ENCODE data around the gene MYPN.

Gene MYPN

GRCh38 chr10:68110027-68110426 lies 739 bp downstream of the MYPN start:
- Histone ChIP-seq H3K27ac (no peak overlapping the region), H3K4me1 (no peaks in the 10 kb centered on the region), H3K27me3 (no peaks in the 10 kb centered on the region), H3K9me3 (no peaks in the 10 kb centered on the region), H3K36me3 (no peaks in the 10 kb centered on the region), H3K4me3 (no peak overlapping the region)
- intact Hi-C loops (cut with DNase I; ENCODE audit: low total_unique reads), result no loop called here
- TF ChIP-seq, protein P1, sequence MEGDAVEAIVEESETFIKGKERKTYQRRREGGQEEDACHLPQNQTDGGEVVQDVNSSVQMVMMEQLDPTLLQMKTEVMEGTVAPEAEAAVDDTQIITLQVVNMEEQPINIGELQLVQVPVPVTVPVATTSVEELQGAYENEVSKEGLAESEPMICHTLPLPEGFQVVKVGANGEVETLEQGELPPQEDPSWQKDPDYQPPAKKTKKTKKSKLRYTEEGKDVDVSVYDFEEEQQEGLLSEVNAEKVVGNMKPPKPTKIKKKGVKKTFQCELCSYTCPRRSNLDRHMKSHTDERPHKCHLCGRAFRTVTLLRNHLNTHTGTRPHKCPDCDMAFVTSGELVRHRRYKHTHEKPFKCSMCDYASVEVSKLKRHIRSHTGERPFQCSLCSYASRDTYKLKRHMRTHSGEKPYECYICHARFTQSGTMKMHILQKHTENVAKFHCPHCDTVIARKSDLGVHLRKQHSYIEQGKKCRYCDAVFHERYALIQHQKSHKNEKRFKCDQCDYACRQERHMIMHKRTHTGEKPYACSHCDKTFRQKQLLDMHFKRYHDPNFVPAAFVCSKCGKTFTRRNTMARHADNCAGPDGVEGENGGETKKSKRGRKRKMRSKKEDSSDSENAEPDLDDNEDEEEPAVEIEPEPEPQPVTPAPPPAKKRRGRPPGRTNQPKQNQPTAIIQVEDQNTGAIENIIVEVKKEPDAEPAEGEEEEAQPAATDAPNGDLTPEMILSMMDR (IDR thresholded peaks at IDR 0.05), result no peak
- DNase-seq, result no peak

- Histone ChIP-seq H3K27ac (no peak overlapping the region), H3K4me3 (no peak overlapping the region), H3K9me3 (no peaks in the 10 kb centered on the region), H3K27me3 (no peaks in the 10 kb centered on the region), H3K36me3 (no peaks in the 10 kb centered on the region), H3K4me1 (no peaks in the 10 kb centered on the region)
- TF ChIP-seq, protein P1 (IDR thresholded peaks at IDR 0.05), result no peak
- intact Hi-C loops (cut with DNase I; ENCODE audit: low total_unique reads), result no loop called here
- DNase-seq, result no peak
These were observed 2.3 kb downstream of the MYPN start for GRCh38 chr10:68111584-68111983.

GRCh38 chr10:68112837-68113236 lies 3.5 kb downstream of the MYPN start:
- intact Hi-C loops (cut with DNase I; ENCODE audit: low total_unique reads), result loop anchor here (2.0 kb wide), 1 partner anchor 42 kb away; no protein-coding TSS in a partner anchor
- no peaks in the 10 kb centered on the region for H3K27me3 ChIP-seq
- DNase-seq, result no peak
- no peaks in the 10 kb centered on the region for H3K9me3 ChIP-seq
- H3K27ac ChIP-seq, result no peak overlapping the region
- no peak overlapping the region for H3K4me3 ChIP-seq
- TF ChIP-seq, protein P1 (IDR thresholded peaks at IDR 0.05), result no peak
- H3K36me3 ChIP-seq, result no peaks in the 10 kb centered on the region
- H3K4me1 ChIP-seq, result no peaks in the 10 kb centered on the region

DNA sequence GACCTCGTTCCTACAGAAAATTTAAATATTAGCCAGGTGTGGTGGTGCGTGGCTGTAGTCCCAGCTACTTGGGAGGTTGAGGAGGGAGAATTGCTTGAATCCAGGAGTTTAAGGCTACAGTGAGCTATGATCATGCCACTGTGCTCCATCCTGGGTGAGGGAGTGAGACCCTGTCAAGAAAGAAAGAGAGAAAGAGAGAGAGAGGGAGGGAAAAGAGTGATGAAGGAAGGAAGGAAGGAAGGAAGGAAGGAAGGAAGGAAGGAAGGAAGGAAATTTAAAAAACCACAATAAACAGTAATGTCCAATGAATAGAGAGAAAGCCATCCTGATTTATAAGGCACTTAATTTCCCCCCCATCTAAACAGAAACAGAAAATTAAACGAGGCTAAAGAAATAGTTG lies 9.4 kb downstream of the MYPN start:
- Histone ChIP-seq H3K27ac (no peak overlapping the region), H3K27me3 (no peaks in the 10 kb centered on the region), H3K36me3 (no peaks in the 10 kb centered on the region), H3K4me1 (no peaks in the 10 kb centered on the region), H3K4me3 (no peak overlapping the region), H3K9me3 (no peaks in the 10 kb centered on the region)
- DNase-seq, result no peak
- TF ChIP-seq, protein P1 (IDR thresholded peaks at IDR 0.05), result no peak
- intact Hi-C loops (cut with DNase I; ENCODE audit: low total_unique reads), result no loop called here

DNA sequence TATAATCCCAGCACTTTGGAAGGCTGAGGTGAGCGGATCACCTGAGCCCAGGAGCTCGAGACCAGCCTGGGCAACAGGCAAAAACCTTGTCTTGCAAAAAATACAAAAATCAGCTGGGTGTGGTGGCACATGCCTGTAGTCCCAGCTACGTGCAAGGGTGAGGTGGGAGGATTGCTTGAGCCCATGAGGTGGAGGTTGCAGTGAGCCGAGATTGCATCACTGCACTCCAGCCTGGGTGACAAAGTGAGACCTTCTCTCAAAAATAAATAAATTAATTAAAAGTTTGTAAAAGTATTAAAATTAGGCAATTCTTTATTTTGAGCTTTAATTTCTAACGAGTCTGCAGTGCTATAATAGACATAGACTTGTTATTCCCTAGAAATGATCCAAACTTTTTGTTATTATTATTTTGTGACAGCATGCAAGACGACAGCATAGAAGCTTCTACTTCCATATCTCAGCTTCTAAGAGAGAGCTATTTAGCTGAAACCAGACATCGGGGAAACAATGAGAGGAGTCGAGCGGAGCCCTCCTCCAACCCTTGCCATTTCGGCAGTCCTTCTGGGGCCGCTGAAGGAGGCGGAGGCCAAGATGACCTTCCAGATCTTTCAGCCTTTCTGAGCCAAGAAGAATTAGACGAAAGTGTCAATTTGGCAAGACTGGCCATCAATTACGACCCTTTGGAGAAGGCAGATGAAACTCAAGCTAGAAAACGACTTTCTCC lies 11.9 kb downstream of the MYPN start:
- intact Hi-C loops (cut with DNase I; ENCODE audit: low total_unique reads), result no loop called here
- no peak overlapping the region for H3K27ac ChIP-seq
- no peaks in the 10 kb centered on the region for H3K4me1 ChIP-seq
- no peaks in the 10 kb centered on the region for H3K27me3 ChIP-seq
- no peak for DNase-seq
- TF ChIP-seq, protein P1 (IDR thresholded peaks at IDR 0.05), result no peak
- H3K36me3 ChIP-seq, result no peaks in the 10 kb centered on the region
- no peak overlapping the region for H3K4me3 ChIP-seq
- H3K9me3 ChIP-seq, result no peaks in the 10 kb centered on the region
